Colon (tissue), 2 donors: ENCODE results near the gene FOXE3.

Experiments used
- FAIRE-seq: peaks from 2 replicates; lab custom pipeline; 2012; peaks lifted over from hg19 to GRCh38; lab: Jason Lieb, UNC
- donor health status: control.
- donor health status: control.

FOXE3 gene

GRCh38 chr1:47415728-47416318 is at the start of gene FOXE3:
Gene FOXE3, plus strand, starts transcription at chr1:47416285. Its CDS starts 31 bp downstream, at chr1:47416316.
- no peak for FAIRE-seq

- FAIRE-seq, result no peak
These were observed 48.4 kb upstream of the FOXE3 start for GRCh38 chr1:47367651-47368050.

GRCh38 chr1:47371016-47371517 is 45.0 kb upstream of the FOXE3 start:
- no peak for FAIRE-seq

DNA sequence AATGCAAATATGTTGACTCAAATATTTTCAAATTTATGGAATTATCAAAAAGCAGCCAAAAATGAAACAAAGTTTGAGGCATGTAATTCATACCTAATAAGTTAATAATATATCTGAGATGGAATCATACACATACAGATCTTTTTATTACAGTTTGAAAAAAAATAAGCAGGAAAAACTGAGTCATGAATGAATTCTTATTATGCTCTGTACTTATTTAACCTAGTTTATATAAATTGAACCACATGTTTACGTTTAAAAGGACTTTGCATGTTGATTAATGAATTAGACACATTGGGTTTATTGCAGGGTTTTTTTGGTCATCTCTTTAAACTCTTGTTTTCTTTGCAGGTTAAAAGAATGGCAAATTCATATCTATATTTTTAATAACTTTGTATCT is 41.6 kb upstream of the FOXE3 start:
- FAIRE-seq, result peak; percentile 66

DNA sequence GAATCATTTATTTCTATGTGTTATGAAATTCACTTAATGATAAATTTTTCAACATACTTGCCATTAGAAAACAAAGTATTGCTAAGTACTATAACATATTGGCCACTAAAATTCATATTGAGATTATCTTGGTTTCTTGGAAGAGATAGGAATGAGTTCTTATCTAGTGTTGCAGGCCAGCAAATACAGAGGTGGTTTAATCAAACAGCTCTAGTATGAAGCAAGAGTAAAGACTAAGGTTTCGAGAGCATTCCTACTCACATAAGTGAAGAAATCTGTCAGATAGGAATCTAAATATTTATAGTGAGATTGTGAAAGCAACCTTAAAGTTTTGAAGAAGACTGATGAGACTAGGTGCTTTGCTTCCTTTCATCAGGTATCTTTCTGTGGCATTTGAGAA is 37.9 kb upstream of the FOXE3 start:
- no peak for FAIRE-seq

DNA sequence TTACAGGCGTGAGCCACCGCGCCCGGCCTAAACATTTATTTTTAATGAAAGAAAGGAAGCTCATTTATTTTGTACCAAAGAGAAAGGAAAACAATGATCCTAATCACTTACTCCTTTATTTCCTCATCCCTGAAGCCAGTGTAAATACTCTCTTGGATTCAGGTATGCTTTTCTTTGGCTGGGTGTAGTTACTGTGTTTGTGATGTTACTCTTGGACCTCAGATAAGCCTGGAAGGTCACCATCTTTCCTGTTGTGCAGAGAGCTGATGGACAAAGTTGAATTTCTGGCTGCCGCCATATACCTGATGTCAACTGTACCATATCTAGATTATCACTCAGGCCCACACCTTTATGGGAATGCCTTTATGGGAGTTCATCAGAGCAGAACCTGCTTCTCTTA is 35.4 kb upstream of the FOXE3 start:
- FAIRE-seq, result no peak

GRCh38 chr1:47382399-47382983 is 33.6 kb upstream of the FOXE3 start:
- no peak for FAIRE-seq

- FAIRE-seq, result no peak
These were observed 32.0 kb upstream of the FOXE3 start for GRCh38 chr1:47384083-47384482.

DNA sequence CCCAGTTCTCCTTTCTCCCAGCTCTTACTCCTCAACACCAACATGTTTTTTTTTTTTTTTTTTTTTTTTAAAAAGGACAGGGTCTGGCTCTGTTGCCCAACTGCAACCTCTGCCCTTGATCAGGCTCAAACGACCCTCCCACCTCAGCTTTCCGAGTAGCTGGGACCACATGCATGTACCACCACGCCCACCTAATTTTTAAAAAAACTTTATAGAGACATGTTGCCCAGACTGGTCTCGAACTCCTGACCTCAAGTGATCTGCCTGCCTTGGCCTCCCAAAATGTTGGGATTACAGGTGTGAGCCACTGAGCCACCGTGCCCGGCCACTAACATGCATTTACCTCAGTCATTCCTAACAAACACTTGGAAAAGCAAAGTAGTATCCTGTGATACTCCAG is 31.1 kb upstream of the FOXE3 start:
- FAIRE-seq, result no peak

DNA sequence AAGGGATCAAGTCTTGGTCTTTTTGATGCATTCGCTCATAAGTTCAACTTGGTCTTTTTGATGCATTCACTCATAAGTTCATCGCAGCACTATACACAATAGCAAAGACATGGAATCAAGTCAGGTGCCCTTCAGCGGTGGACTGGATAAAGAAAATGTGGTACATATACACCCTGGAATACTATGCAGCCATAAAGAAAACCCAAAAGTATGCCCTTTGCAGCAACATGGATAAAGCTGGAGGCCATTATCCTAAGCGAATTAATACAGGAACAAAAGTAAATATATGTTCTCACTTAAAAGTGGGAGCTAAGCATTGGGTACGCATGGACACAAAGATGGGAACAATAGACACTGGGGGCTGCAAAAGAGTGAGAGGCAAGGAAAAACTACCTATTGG is 29.8 kb upstream of the FOXE3 start:
- no peak for FAIRE-seq

- FAIRE-seq, result no peak
These were observed 27.8 kb upstream of the FOXE3 start for GRCh38 chr1:47388030-47388890.

GRCh38 chr1:47388891-47389238 is 27.2 kb upstream of the FOXE3 start:
- no peak for FAIRE-seq

DNA sequence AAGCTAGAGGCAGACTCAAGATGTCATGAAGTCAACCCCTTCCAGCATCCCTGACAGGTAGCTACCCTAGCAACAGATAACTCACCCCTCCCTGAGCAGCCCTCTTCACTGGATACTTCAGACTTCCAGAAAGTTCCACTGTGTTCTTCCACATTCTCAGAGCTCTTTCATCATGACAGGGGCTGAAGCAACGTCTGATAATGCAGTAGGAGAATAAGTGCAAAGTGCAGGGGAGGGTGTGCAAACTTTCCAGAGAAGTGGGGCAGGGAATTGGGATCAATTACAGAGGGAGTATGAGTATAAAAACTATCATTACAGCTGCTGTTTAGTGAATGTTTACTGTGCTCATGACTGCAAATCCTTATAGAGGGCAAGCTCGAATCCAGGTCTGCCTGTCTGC is 26.4 kb upstream of the FOXE3 start:
- FAIRE-seq, result no peak

GRCh38 chr1:47390843-47391242 is 25.2 kb upstream of the FOXE3 start:
- FAIRE-seq, result no peak

DNA sequence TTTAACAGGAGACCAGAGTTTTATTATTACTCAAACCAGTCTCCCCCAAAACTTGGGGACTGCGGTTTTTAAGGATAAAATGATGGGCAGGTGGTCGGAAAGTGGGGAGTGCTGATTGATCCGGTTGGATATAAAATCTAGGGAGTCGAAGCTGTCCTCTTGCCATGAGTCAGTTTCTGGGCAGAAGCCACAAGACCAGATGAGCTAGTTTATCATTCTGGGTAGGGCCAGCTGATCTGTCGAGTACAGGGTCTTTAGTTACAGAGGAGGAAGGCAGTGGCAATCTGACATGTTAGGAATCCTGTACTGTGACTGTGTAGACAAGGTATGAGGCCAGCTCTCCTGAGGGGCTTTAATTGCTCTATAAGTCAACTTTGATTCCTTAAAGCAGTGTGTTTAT is 22.9 kb upstream of the FOXE3 start:
- FAIRE-seq, result no peak

GRCh38 chr1:47395433-47395832 is 20.7 kb upstream of the FOXE3 start:
- FAIRE-seq, result no peak

DNA sequence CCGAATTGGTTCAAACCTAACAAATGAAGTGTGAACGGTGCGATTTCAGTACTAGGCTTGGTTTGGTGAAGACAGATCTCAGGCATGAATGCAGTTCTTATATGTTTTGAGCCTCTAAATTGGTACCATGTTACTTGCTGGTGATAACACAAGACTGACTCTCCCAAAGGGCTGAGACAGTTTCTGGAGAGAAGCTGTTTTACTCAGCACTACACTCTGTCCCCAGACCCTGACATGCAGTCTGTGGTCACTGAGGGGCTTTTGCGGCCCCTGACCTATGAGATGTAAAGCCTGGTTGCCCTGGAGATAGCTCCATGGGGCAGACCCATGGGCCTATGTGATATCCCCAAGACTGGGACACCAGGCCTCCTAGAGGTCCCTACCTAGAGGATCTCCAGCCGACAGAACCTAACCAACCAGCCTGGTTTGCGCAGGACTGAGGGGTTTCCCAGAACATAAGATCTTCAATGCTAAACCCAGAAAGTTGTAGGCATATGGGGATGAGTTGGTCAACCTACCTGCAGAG is 19.4 kb upstream of the FOXE3 start:
- FAIRE-seq, result no peak

DNA sequence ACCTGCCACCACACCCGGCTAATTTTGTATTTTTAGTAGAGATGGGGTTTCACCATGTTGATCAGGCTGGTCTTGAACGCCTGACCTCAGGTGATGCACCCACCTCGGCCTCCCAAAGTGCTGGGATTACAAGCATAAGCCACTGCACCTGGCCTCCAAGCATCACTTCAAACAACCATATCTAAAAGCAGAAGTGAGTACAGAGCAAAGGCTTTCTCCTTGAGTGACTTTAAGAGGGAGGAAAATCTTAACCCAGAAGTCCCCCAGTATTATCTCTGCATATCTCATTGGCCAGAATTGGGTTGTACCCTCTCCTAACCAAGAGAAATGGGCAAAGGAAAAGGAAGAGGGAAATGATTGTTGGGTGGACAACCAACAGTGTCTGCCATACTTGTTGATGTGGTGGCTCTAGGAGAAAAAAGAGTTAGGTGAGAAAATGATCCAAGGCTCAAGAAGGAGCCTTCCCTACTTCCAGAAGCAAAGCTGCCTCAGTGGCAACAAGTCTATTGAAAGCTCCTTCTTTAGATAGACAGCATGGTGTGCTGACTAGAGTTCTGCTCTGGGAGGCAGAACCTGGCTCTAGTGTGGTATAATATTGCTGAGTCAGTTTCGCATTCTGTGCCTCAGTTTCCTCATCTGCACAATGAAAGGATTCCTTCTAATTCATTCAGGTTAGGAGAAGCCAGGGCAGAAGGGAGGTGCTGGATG is 16.8 kb upstream of the FOXE3 start:
- no peak for FAIRE-seq

DNA sequence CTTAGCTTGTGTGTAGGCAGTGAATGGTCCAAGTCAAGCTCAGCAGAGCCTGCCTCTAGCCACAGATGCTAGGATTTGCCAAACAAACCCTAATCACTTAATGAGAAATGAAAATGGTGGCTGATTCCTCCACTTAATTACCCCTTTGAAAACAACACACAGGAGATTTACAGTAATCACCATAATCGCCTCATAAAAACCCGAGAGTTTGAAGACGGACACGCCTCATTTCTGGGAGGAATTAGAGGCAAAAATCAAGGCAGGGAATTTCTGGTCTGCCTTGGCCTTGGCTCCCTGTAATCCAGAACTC is 16.3 kb upstream of the FOXE3 start:
- no peak for FAIRE-seq

DNA sequence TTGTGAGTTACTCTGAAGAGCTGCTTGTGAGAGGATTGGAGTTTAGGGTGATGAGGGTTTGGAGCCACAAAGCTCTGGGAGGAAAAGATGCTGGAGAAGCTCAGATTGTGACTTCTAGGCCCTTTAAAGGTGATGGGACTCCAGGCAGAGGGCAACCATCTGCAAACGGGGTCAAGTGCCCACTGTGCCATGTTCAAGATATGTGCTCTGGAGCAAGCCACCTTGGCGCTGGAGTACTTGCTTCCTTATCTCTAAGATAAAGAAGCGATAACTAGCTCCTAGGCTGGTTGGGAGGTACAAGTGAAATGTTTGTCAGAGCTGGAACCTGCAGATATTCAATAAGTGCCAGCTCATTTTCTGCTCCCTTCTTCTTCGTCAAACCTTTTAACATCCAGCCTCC is 14.3 kb upstream of the FOXE3 start:
- FAIRE-seq, result no peak

- FAIRE-seq, result no peak
These were observed 13.5 kb upstream of the FOXE3 start for GRCh38 chr1:47402591-47402990.

DNA sequence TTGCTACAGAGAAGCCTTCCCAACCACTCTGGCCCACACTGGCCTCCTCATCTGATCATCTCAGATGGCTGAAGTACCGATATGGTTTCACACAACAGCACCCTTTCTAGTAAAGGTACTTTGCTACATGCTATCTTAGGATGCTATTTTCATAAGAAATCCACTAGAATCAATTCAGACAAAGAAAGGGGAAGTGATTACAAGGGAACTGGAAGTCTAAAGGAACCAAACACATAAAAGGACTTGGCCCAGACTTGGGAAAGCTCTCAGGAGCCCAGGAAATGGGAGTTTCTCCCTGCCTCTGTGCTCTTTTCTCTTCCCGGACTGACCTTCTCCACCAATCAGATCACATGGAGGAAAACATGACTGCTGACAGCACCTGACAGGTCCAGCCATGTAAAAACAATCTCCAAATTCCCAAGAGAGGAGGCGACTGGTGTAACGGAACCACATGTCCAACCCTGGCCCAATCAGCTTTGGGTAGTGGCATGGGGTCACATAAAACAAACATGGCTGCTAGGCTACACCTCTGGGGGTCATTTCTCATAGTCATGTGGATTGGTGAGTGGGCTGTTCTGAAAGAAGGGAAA is 12.7 kb upstream of the FOXE3 start:
- no peak for FAIRE-seq
